NCI-H2029 treated with DMSO at 0.1 percent for 48 hours (cell line): ENCODE data around the gene HHLA2.

Source experiments
- DNase-seq: peaks from one replicate; lab custom pipeline; 2025; lab: John Stamatoyannopoulos, UW

HHLA2 gene

DNA sequence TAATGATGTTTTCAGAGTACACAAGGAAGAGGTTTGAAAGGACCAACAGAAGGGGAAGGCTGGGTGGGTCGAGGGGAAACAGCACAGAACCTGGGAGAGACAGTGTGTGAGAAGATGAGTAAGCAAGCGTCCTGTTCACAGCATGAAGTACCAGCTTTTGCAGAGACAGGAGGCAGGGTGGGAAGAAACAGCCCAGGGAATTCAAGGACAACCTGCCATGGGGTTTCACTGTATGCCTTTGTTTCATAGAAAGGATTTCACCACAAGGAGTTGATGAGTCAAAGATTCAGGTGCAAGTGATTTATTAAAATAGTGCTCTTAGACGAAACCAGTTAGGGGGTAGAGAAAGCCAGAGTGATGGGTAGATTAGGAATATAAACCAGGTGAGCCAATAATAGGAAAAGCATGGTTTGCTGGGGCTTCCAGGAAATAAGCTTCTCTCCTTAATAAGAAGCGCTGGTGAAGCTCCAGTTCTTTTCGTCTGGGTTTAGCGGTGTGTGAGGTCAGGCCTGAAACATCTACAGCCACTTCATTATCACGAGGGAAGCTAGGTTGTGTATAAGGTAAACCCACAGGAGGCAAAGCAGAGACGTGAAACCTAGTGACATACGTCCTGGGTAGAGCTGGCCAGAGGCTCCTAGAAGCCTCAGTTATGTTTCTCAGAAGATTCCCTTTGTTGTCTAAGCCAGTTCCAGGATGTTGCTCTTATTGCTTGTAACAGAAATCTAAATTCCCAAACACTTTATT, 3.9 kb downstream of the HHLA2 start:
- DNase-seq: no peak

DNA sequence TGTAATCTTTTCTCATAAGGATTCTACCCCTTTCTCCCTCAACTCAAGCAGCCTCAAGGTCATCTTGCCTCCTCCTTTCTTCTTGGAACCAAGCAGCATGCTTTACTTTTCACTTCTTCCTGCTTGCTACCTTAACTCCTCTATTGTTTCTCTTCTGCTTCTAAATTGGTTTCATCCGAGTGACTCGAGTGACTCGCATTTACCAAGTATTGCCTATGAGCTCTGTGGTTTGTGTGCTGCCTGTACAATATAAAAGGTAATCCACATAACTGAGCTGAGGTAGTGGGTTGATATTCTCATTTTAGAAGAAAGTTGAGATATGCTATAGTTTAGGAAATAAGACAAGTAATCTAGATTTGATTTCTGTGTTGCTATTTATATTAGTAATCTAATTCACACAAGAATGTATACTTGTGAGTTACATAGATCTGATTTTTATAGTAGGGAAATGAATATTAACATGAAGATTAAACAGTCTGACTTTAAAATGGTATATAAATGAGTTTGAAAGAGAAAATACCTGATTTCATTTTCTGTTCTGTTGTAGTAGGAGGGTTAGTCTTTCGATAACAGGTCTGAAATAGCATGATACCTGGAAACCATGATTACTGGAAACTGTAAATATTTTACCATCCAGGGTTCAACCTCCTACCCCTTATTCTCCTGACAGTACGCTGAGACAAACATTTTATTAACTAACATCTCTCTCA, 5.5 kb downstream of the HHLA2 start:
- no peak for DNase-seq

DNA sequence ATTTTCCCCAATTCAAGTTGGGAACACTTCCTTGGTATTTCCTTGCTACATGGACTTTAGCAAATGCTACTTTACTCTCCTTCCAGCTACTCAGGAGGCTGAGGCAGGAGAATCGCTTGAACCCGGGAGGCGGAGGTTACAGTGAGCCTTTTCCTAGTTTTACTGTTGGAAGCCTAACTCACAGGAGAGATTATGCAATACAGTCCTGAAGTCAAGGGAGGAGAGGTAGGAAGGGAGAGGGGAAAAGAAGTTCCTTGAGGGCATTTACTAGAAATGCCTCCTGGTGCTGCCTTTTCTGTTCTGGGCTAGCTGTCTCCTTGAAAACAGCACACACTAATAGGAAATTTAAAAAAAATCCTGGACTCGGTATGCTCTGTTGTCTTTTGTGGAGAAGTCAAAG, 6.2 kb downstream of the HHLA2 start:
- no peak for DNase-seq

DNA sequence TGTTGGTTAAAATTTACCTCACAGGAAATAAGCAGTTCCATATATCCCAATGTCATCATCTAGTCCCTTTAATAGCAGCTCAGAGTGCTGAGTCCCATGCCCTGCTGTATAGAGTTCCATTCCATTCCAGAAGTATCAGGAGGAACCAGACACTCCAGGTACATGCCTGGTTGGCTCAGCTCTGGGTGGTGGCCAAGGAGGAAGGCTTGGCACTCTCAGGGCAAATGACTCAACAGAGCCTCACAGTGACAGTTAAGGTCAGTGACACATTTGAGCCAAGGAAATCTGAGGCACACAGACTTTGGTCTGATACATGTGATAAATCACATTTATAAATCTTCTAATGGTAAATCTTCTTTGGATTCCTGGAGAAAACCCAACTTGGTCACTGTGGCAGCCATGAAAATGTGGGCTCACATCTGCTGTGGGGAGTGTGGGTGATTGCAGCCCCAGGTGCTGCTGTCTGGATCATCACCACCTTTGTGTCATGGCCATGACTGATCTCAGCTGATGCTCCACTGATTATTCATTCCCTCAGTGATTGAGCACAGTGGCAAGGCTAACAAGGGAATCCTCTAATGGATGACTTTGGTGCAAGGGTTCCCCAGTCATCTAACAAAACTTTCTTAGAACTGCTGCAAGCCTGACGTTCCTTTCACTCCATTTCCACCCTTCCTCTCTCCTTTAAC, 9.3 kb downstream of the HHLA2 start:
- DNase-seq: no peak

DNA sequence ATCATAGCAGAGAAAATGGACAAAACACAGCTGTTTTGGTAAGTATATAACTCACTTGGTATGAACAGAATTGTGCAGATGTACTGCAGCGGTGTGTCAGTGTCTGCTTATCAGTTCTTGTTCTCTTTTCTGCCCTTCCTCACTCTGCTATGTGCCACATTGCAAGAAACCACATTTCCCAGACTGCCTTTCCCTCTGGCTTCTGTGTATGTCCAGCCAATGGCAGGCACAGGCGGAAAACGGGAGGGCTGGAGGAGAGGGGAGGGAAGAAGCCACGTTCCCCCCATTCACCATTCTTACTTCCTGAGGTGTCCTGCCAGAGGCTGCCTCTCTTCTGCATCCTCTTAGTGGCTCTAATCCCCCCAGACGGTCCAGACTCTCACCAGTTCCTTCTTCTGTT, 15.4 kb downstream of the HHLA2 start:
- DNase-seq: no peak

DNA sequence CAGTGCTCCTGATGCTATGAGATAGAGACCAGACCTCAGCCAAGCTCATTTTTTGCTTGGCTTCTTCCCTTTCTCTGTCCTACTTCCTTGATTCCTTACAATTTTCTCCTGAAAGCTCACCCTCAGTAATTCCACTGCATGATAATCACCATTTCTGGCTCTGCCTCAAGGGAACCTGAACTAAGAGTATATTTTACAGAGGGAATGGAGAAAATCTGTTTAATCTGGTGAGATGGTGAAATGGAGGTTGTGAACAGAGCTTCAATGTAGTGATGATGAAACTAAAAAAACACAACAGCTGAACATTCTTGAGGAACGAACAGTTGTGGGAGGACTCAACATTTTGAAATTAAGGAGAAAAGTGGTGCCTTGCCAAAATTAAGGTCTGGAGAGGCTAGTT, 16.3 kb downstream of the HHLA2 start:
- no peak for DNase-seq

DNA sequence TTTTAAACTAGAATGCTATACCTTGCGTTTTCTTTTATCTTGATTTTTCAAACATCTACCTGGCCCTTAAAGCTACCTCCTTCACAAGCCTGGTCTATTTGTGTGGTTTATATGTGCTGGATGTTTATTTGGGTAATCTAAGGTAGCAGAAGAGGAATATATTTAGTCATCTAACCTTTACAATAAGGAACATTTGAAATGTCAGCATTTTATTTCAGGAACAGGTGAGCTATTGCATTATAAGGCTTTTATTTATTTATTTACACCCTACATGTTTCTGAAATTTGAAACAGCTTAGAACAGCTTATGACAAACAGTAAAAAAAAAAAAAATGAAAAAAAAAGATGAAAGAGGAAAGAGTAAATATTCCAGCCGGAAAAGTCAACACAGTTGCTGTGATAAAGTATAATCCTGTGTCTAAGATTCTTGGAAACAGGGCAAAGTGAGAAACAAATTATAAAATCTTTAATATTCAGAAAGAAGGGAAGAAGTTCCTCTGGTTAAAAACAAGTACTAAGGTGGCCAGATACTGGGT, 19.5 kb downstream of the HHLA2 start:
- DNase-seq: no peak

DNA sequence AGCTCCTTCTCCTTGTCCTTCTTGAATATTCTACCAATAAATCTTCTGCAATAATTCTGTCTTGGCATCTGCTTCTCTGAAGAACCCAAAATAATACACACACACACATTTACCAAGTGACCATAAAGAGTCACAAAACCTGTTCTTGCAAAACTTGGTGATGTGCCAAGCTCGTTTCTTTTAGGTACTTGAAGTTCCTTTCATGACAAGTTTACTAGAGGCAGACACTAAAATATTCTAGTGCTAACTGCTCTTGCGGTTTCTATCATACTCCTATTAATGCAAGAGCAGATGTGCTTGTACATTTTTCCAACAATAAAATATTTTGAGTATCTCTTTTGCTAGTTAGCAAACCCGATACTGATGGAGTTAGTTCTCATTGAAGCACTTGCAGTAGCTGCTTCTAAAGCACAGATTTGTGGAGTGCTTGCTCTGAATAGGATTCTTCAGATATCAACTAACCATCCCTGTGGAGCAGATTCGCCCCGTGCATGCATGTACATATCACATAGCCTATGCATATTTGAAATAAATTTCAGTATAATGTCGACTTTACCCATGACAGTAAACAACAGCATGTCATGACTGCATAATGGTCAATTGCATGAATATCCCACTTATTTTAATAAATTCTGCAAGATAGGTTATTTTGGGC, 23.2 kb downstream of the HHLA2 start:
- DNase-seq: no peak

DNA sequence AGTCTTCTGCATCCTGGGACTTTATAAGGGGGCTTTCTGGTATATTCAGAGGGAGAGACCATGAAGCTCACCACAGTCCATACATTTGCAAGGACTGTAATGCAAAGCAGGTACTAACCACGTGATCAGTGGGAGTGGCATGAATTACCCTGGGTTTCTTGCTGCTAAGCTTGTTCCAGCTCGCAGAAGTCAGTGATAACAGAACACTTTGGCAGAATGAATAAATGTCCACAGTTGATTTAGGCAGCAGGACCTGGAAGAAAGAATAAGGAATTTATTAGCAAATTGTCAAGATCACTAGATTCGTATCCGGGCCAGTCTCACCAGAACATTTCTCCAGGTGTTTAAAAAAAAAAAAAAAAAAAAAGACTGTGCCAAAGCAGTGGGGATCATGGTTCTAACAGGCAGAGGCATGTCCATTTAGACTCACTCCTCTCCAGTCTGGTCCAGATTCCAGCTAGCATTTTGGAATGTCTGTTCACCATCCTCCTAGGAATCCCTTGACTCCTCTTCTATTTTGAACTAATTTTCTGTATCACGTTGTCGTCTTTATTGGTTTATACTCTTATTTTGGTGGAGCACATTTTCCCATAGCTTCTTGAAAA, 24.5 kb downstream of the HHLA2 start:
- DNase-seq: no peak

DNA sequence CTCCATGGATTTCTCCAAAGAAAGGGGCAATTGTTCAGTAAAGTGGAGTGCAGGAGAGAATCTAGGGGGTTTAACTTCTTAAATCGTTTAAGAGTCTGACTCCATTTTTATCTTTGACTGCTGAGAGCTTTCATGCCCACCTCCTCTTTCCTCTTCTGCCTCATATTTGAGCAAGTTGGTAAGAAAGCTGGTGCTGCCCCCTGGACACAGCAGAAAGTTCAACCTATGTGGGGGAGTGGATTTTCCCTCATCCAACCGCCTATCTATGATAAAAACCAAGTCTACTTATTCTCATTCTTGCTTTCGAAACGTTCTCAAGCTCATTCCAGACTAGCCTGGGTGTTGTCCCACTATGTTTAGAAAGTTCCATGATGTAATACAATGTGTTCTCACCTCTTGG, 26.0 kb downstream of the HHLA2 start:
- DNase-seq: no peak

DNA sequence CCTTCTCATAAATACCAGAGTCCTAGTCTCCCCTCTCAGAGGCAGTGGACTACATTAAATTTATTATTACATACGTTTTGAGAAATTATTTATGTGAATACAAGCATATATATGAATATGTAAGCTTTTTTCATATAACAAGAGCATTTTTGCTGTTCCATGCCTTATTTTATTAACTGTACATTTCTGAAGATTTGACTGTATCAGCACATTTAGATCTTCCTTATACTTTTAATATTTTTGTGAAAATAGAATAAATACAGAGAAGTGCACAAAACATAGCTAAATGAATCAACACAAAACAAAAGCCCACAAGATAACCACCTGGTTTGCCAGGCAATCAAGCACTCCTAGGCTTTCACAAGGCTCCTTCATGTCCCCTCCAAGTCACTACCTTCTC, 27.8 kb downstream of the HHLA2 start:
- DNase-seq: no peak

DNA sequence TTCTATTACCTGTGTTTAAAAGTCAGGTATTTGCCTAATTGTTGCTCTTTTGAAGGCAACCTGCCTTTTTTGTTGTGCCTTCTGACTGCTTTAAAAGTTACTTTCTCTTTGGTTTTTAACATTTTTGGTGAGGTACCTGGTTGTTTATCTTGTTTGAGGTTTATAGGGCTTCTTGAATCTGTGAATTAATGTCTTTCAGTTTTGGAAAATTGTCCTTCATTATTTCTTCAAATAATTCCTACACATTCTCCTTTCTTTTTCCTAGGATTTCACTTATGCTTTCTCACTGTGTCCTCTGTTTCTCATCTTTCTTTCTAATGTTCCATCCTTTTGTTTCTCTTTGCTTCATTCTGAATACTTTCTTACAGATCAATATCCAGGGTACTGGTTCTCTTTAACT, 30.8 kb downstream of the HHLA2 start:
- DNase-seq: no peak

DNA sequence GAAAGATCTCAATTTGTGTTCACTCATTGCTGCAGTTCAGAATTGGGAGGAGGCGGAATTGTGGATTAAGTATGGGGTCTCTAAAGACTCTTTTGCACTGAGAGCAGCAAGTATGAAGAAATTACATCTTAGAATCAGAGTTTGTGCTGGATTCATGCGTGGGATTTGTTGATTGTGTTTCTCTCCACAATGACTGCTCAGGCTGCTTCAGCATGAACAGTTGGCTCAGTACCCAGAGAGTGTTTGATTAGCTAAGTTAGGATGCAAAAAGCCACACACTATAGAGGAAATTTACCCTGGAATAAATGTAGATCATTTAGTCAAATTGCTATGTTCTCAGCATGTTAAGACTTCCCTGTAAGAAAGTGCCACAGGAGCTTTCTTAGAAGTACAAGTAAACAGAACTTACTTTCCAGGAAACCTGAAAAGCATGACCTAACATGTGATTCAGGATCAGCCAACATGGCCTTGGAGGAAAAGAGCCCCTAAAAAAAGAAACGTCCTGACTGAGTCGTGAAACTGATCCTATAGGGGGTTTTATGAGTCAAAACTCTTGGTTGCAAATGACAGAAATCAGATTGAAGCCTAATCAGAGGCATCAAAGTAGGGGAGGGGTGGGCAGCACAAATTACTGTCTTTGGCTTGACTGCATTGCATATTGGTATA, 32.6 kb downstream of the HHLA2 start:
- no peak for DNase-seq

DNA sequence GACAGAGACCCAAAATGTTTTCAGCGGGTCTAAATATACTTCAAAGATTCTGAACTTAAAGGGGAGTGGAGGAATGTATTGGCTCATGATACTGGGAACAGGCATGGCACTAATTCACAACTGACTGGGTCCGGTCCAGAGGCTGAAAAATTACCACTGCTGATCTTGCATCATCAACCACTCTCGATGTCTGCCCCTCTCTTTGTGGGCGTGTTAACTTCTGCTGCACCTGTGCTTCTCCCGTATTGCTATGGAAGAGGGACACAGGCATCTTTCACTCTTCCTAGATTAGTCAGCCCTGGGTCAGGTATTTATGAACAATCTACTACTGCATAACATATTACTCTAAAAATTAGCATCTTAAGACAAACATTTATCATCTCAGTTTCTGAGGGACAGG, 33.2 kb downstream of the HHLA2 start:
- no peak for DNase-seq

DNA sequence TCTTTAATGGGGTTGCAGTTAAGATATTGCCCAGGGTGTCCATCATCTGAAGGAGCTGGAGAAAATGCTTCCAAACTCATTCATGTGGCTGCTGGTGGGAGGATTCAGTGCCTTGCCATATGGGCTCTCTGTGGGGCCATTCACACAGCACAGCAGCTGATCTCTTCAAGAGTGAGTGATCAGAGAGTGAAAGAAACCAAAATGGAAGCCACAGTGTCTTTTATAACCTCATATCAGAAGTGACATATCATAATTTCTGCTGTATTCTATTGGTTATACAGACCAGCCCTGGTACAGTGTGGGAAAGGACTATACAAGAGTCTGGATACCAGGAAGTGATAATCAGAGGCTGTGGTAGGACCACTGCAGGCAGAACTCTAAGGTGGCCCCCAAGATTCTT, 33.6 kb downstream of the HHLA2 start:
- no peak for DNase-seq

DNA sequence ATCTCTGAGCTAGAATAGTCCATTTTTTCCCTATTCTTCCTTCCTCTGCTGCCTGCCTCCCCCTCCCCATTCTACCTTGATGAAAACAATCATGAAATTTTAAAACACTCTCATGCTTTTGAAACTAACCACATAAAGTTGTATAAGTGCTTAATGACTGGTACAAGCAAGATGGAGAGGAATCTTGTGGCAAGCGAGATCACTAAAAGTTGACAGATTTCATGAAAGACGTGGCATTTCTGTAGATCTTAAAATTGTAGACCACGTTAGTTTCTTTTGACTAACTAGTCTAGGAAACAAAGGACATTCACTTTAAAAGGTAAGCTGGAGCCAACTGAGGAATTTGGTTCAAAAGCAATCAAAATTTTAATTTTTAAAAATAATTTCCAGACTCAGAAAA, 35.4 kb downstream of the HHLA2 start:
- DNase-seq: no peak

DNA sequence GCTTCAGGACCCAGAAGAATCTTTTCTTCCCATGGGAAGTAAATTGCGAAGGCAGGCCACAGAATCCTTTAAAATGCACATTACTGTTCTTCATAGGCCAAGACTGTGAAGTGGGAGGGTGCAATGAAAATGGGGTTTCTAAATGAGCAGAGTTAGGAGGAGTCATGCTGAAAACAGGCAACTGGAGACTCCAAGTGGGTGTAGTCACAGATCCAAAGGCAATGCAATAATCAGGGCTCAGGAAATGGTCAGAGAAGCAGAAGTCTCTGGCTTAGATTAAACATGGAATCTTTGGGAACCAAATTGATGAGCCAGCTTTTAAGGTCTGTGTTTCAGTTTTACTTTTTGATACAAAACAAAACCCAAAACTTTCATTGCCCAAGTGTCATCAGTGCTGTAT, 37.6 kb downstream of the HHLA2 start:
- DNase-seq: no peak

DNA sequence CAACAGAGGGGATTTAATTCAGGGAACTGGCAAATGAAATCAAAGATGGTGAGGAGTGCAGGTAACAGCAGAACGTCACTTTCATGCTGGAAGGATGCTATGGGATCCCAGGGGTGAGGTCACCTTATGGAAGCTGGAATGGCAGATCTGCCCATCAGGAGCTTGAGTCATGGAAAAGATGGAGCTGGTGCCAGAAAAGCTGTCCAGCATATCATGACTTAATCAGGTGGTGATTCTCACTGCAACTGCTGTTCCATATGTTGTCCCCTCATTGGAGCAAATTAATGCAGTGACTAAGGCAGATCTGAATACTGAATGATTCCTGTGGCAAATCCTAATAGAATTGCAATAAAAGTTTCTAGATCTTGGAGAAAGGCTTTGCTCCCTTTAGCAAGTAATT, 38.4 kb downstream of the HHLA2 start:
- DNase-seq: no peak

DNA sequence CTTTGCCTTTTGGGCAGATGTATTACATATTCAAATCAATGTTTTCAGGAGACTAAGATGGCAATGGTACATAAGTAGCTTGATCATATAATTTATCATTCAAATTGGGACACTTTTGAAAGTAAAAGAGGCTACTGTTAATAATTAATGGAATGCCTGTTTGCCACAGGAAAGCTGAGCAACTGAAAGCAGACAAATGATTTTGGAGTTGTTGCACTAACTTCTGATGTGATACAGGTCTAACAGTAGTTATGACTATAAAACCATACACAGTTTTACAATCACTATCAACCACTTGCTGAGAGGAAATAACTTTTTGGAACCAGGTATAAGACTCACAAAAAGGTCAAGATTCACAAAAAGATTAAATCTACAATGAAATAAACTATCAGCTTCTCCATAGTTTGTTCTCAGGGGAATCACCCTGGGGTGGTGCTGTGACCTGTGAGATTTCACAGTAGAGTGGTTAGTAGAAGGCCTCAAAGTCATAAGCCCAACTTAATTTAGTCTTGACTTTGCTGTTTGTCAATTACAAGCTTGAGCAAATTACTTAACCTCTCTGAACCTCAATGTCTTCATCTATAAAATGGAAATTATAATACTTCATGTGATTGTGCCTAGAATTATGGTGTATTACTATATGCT, 42.7 kb downstream of the HHLA2 start:
- no peak for DNase-seq

DNA sequence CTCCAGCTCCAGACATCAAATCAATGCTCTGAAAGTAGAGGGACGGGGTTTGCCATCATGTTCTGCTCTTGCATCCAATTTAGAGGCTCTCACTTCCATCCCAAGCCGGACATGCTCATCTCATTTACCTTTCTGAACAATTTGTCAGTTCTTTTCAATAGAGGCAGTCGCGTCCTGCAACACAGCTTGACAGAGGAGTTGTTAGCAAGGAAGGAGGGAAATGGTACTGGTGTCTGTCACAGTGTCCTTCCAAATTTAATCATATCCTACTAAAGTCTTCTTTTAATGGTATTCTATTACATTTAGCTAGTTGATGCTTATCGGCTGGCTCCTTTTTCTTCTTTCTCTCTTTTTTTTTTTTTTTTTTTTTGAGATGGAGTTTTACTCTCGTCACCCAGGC, 45.6 kb downstream of the HHLA2 start:
- DNase-seq: no peak
